ENCODE measurements around the gene NTN3.
"Not testable (repeated sequence)": the region's sequence is repeated elsewhere in the genome, so short reads cannot be mapped to it uniquely, and the experiment has no call there.

NTN3 gene

GRCh38 chr16:2441143-2441804, 29.8 kb upstream of the NTN3 start:
- not testable (repeated sequence) for DNase-seq (ENCODE audit: low read depth in 2 of 2)

DNA sequence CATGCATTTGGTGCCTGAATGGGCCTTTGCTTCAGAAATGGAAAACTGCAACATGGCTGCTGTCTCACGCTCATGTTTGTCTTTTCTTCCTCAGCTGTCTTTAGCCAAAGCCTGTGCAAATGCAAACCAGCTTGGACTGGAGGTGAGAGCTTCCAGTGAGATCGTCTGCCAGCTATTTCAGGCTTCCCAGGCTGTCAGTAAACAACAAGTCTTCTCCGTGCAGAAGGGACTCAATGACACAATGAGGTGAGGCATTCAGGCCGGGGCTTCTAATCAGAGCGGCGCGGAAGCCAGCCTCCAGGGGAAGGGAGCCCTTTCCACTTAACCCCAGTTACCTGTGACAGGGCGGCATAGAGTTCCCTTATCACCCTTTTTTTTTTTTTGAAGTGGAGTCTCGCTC, 27.5 kb upstream of the NTN3 start:
- no peak for DNase-seq (ENCODE audit: low read depth in 2 of 2)

- DNase-seq (ENCODE audit: low read depth in 2 of 2): no peak
These were observed 23.0 kb upstream of the NTN3 start for GRCh38 chr16:2447920-2448583.

- DNase-seq (ENCODE audit: low read depth in 2 of 2): no peak
These were observed 22.0 kb upstream of the NTN3 start for GRCh38 chr16:2449118-2449517.

DNA sequence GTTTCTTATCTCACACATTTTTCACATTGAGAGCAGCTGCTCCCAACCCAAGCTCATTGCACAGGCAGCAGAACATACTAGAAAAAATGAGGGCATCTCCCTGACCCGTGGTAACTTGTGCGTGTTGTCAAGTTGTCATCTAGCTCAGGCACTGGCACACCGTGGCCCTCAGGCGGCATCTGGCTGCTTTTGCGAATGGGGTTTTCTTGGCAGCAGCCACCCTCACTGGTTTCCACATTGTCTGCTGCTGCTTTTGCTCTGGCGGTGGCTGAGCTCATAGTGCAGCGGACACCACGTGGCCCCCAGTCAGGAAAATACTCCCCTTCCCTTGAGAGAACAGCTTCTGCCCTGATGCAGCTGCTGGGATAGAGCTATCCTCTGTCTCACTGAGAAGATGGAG, 20.6 kb upstream of the NTN3 start:
- no peak for DNase-seq (ENCODE audit: low read depth in 2 of 2)

GRCh38 chr16:2450975-2451381, 20.1 kb upstream of the NTN3 start:
- DNase-seq (ENCODE audit: low read depth in 2 of 2): no peak

GRCh38 chr16:2451851-2452320, 19.2 kb upstream of the NTN3 start:
- no peak for DNase-seq (ENCODE audit: low read depth in 2 of 2)

DNA sequence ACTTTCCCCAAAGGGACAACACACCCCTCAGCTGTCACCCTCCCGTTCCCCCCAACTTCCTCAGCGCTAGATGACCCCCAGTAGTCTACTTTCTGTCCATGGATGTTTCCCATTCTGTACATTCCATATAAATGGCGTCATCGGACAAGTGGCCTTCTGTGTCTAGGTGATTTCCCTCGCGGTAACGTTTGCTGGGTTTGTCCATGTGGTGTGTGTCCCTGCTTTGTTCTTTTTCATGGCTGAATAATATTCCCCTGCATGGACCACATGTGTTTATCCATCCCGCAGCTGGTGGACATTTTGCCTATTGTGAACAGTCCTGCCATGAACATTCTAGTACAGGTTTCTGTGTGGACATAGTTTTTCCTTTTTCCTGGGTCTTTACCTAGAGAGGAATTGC, 18.4 kb upstream of the NTN3 start:
- no peak for DNase-seq (ENCODE audit: low read depth in 2 of 2)

GRCh38 chr16:2455081-2455845, 15.8 kb upstream of the NTN3 start:
- no peak for DNase-seq (ENCODE audit: low read depth in 2 of 2)

DNA sequence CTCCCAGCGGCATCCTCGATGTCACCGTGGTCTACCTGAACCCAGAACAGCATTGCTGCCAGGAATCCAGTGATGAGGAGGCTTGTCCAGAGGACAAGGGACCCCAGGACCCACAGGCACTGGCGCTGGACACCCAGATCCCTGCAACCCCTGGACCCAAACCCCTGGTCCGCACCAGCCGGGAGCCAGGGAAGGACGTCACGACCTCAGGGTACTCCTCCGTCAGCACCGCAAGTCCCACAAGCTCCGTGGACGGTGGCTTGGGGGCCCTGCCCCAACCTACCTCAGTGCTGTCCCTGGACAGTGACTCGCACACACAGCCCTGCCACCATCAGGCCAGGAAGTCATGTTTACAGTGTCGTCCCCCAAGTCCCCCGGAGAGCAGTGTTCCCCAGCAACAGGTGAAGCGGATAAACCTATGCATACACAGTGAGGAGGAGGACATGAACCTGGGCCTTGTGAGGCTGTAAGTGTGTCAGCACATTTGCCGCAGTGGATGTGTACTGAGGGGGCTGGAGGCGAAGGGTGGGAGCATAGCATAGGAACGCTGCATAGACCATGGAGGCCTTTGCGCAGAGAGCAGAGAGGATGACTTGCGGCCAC, 14.4 kb upstream of the NTN3 start:
- no peak for DNase-seq (ENCODE audit: low read depth in 2 of 2)

- DNase-seq (ENCODE audit: low read depth in 2 of 2): no peak
These were observed 13.8 kb upstream of the NTN3 start for GRCh38 chr16:2457267-2457666.

- DNase-seq (ENCODE audit: low read depth in 2 of 2): no peak
These were observed 13.2 kb upstream of the NTN3 start for GRCh38 chr16:2457946-2458345.

DNA sequence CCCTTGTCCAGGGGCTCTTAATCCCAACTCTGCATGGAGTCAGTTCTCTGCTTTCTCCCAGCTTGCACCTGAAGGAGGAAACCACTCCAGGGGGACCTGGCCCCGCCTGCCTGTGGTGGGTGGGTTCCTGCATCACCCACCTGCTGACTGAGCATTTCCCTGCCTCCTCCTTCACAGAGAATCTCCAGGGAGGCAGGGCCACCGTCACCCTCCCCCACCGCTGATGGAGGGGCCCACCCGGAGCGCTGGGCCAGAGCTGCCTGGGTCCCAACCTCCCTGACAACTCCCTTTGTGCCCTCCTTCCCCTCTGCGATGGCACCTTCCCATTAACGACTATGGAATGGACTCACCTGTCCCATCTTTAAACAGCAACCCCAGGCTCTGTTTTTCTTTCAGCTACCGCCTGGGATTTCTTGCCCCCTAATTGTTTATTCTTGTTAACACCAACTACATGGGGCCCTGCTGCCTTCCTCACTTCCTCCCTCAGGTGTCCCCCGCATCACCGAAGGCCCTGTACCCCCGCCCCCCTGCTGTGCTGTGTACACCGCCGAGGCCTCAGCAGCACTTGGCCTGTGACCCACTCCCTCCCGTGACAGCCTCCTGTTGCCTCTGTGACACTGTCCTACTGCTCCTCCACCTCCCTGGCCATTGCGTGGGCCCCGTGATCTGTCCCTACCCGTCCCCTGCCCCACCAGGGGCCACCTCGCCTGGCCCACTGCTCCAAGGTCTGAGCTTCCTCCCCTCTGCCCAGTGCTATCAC, 12.0 kb upstream of the NTN3 start:
- DNase-seq (ENCODE audit: low read depth in 2 of 2): no peak

- peak; percentile 91 to 95 for DNase-seq (ENCODE audit: low read depth in 2 of 2)
These were observed 11.3 kb upstream of the NTN3 start, which contains the start of gene TEDC2 for GRCh38 chr16:2459647-2460390. Gene TEDC2 (plus strand): TSS chr16:2460109. CDS start chr16:2460145, 36 bp downstream.

DNA sequence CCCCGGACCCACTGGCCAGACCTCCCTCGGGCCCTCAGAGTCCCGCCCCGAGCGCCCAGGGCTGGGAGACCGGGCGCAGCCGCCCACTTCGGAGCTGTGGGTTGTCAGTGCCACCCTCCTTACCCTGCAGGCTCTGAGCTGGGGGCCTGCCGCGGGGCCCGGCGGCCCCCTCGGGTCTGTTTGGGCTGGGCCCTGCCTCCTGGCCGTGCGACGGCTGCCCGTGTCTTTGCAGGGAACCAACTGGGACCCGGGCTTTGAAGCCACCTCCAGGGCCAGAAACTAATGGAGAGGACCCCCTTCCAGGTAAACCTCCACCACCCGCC, 10.7 kb upstream of the NTN3 start:
- DNase-seq (ENCODE audit: low read depth in 2 of 2): no peak

DNA sequence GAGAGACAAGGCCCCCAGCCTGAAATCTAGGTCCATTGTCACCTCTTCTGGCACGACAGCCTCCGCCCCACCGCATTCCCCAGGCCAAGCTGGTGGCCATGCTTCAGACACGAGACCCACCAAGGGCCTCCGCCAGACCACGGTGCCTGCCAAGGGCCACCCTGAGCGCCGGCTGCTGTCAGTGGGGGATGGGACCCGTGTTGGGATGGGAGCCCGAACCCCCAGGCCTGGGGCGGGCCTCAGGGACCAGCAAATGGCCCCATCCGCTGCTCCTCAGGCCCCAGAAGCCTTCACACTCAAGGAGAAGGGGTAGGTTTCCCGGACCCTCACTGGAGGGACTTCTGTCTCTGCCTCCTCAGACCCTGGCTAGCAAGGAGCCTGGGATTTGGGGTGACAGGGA, 10.2 kb upstream of the NTN3 start:
- DNase-seq (ENCODE audit: low read depth in 2 of 2): no peak

DNA sequence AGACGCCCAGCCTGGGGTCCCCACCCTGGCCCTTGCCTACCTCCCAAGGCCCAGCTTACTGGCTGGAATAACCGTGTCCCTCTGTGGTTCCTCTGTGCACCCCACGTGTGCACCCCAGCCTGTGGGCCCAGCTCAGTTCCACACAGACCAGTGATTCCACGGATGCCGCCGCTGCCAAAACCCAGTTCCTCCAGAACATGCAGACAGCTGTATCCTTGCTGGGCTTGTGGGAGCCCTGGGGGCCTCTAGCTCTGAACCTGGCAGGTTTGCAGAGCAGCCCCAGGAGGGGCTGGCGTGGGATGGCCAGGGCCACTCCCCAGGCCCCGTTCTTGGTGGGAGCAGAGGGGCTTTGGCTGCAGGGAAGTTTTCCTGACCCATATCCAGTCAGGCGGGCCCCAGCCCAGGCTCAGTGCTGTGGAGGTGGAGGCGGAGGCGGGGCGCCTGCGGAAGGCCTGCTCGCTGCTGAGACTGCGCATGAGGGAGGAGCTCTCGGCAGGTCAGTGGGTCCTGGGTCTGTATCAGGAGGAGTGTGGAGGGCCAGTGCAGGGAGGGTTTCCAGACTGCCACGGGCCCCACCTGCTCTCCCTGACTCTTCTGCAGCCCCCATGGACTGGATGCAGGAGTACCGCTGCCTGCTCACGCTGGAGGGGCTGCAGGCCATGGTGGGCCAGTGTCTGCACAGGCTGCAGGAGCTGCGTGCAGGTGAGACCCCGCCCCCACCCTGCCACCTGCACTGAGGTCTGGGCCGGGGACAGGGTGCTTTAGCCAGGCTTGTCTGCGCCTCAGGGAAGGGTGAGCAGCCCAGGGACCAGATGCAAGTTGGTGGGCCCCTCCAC, 8.8 kb upstream of the NTN3 start:
- no peak for DNase-seq (ENCODE audit: low read depth in 2 of 2)

GRCh38 chr16:2464333-2464732, 6.8 kb upstream of the NTN3 start:
- no peak for DNase-seq (ENCODE audit: low read depth in 2 of 2)

DNA sequence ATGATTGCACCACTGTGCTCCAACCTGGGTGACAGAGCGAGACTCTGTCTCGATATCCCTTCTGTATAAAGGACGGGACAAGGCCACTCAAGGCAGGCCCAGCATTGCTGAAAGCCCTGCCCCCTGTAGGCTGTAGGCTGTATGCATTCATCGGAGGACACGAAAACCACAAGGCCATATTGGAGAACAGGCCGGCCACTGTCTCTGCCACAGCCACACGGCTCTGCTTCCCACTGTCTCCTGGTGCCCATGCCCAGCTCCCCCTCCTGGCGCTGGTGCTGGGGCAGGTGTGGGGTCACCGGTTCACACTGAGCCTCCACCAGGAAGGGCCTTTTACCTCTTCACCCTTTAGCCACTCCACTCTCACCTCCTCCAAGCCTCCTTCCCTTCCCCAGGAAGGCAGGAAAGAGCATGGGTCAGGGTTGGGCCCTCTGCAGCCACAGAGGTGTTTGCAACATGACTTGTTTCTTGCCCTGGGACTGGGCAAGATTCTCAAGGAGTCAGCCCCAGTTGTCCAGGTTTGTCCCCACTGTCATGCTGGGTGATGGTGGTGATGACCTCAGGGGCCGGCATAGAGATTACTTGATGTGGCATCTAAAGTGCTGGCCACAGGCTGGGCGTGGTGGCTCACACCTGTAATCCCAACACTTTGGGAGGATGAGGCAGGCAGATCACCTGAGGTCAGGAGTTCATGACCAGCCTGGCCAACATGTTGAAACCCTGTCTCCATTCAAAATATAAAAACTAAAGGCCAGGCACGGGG, 5.3 kb upstream of the NTN3 start:
- DNase-seq (ENCODE audit: low read depth in 2 of 2): no peak
